PC-9 (cell line): Measurements from ENCODE around the gene AKAP13.

Experiments used
- EZH2 ChIP-seq: fragments of 200-600 bp; sonication (generic); IDR thresholded peaks from 2 replicates; pipeline ENCODE4 v1.8.0; 2017; ENCODE audit warnings: antibody characterized with exemption, low read depth
- TF ChIP-seq, protein P1 (sequence below): fragments of 200-600 bp; sonication (generic); conservative IDR thresholded peaks from 2 replicates; pipeline ENCODE4 v1.6.1; 2017; ENCODE audit warnings: mixed run types, antibody characterized with exemption, mild to moderate bottlenecking, moderate library complexity

GRCh38 chr15:85492406-85492805 lies 112.0 kb downstream of the AKAP13 start:
- TF ChIP-seq, protein P1, sequence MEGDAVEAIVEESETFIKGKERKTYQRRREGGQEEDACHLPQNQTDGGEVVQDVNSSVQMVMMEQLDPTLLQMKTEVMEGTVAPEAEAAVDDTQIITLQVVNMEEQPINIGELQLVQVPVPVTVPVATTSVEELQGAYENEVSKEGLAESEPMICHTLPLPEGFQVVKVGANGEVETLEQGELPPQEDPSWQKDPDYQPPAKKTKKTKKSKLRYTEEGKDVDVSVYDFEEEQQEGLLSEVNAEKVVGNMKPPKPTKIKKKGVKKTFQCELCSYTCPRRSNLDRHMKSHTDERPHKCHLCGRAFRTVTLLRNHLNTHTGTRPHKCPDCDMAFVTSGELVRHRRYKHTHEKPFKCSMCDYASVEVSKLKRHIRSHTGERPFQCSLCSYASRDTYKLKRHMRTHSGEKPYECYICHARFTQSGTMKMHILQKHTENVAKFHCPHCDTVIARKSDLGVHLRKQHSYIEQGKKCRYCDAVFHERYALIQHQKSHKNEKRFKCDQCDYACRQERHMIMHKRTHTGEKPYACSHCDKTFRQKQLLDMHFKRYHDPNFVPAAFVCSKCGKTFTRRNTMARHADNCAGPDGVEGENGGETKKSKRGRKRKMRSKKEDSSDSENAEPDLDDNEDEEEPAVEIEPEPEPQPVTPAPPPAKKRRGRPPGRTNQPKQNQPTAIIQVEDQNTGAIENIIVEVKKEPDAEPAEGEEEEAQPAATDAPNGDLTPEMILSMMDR = no peak
- TF ChIP-seq EZH2 = no peak
